K562 (cell line): ENCODE measurements around the gene WDR5B. TPM values are rescaled to one million over a fixed set of nuclear protein-coding genes. Genes with fewer than 3 reads are reported as not detected.
A peak's percentile ranks its signal among the peaks of the same experiment; 100 is the strongest.

ENCODE experiments used
- FOXP4 ChIP-seq: sonication (generic); formaldehyde crosslinking; IDR thresholded peaks from 2 replicates; pipeline ENCODE4 v1.8.0; 2022; ENCODE audit warnings: mild to moderate bottlenecking, missing genetic modification reagents, borderline replicate concordance
- IRF1 ChIP-seq: sonication (generic); formaldehyde crosslinking; IDR thresholded peaks from 2 replicates; pipeline ENCODE4 v1.8.0; 2022; ENCODE audit warnings: missing genetic modification reagents, mild to moderate bottlenecking, borderline replicate concordance
- RBM22 ChIP-seq: fragments of 200-400 bp; formaldehyde crosslinking; IDR thresholded peaks from 2 replicates; pipeline ENCODE4 v1.6.1; 2018; ENCODE audit warnings: low read length, low read depth; ENCODE audit not compliant: poor library complexity, severe bottlenecking
- SMAD4 ChIP-seq: fragments of 250-450 bp; sonication (Bioruptor Pico); conservative IDR thresholded peaks from 2 replicates; pipeline ENCODE4 v1.8.0; 2021; ENCODE audit warnings: inconsistent platforms, mild to moderate bottlenecking, moderate library complexity
- STAT5A ChIP-seq: IDR thresholded peaks from 2 replicates; pipeline ENCODE4 v1.6.1; 2012; ENCODE audit warnings: low read length, inconsistent platforms, borderline replicate concordance
- TBP ChIP-seq: optimal IDR thresholded peaks from 2 replicates; pipeline ENCODE3; 2011; ENCODE audit warnings: low read depth, low read length, improper control_type of control experiment
- TOE1 ChIP-seq, 2 experiments: fragments of 450-650 bp in 1 of 2; sonication (generic) in 1 of 2; formaldehyde crosslinking in 1 of 2; IDR thresholded peaks; 2 replicates each; pipeline versions ENCODE4 v1.7.1 to v1.8.0; 2016 to 2022; ENCODE audit warnings: borderline replicate concordance in 2 of 2, mild to moderate bottlenecking in 2 of 2, antibody characterized with exemption in 1 of 2, inconsistent platforms in 1 of 2, low read depth in 1 of 2, missing genetic modification reagents in 1 of 2, moderate library complexity in 1 of 2
- ZNF12 ChIP-seq: sonication (generic); formaldehyde crosslinking; IDR thresholded peaks from 2 replicates; pipeline ENCODE4 v1.4.0; 2020; ENCODE audit warnings: mild to moderate bottlenecking, missing genetic modification reagents
- ZNF124 ChIP-seq: sonication (generic); formaldehyde crosslinking; IDR thresholded peaks from 2 replicates; pipeline ENCODE4 v1.8.1; 2022; ENCODE audit warnings: missing genetic modification reagents
- ZNF280B ChIP-seq: fragments of 250-450 bp; sonication (Bioruptor Pico); IDR thresholded peaks from 2 replicates; pipeline ENCODE4 v1.5.1; 2021; ENCODE audit warnings: mild to moderate bottlenecking
- ZNF347 ChIP-seq: fragments of 450-650 bp; formaldehyde crosslinking; IDR thresholded peaks from 2 replicates; pipeline ENCODE4 v1.4.0; 2020; ENCODE audit warnings: low read depth, mild to moderate bottlenecking, moderate library complexity
- ZNF407 ChIP-seq: fragments of 450-650 bp; IDR thresholded peaks from 2 replicates; pipeline ENCODE4 v1.6.1; 2016; ENCODE audit warnings: low read depth
- polyA plus RNA-seq, 8 experiments: library from polyadenylated mRNA; depleted of rRNA in 4 of 8; stranded (reverse) in 5 of 8; unstranded in 3 of 8; fragments of >200 nt; fragmentation: Nextera tagmentation in 2 of 8; fragmentation: Illumina TruSeq in 1 of 8; extraction: Ambion mirVana in 2 of 8; extraction: Trizol in 1 of 8; gene quantifications; 2 replicates each; pipeline versions ENCODE4 v1.2.1 to v1.2.3, GENCODE V29; 2011 to 2014; ENCODE audit warnings: inconsistent platforms in 1 of 8, missing spikeins in 1 of 8
- total RNA-seq, 7 experiments: library from RNA; depleted of rRNA in 6 of 7; stranded (reverse); fragments of >200 nt in 6 of 7; fragmentation: Illumina TruSeq in 2 of 7; extraction: Trizol in 2 of 7; gene quantifications; 2 replicates each; pipeline versions ENCODE4 v1.2.1 to v1.2.3, GENCODE V29; 2011 to 2021; ENCODE audit warnings: low replicate concordance in 1 of 7

WDR5B gene
- total and polyA plus RNA-seq, 9 of the 15 experiments (the other 6 are each of a cell fraction or from before 2014, with no cell fraction given), result 2.8 to 10.1 (median 4.2) TPM

- TF ChIP-seq TBP (peak; percentile 81), FOXP4 (CRISPR knock-in tag) (peak; percentile 46; the same call in 1 of the 2 replicates), ZNF124 (CRISPR knock-in tag) (no peak), ZNF12 (CRISPR knock-in tag) (no peak), RBM22 (no peak), STAT5A (no peak), TOE1 (IDR thresholded peaks at IDR 0.05; ENCODE audit: borderline replicate concordance) (peak; percentile 45; the same call in 1 of the 2 replicates), TOE1 (CRISPR knock-in tag; IDR thresholded peaks at IDR 0.05; ENCODE audit: borderline replicate concordance, low read depth) (0 out of 2 replicates have a peak, but pooled peaks have one; percentile 21), ZNF347 (CRISPR knock-in tag) (no peak), ZNF407 (no peak), IRF1 (CRISPR knock-in tag) (no peak), SMAD4 (CRISPR knock-in tag) (peak; percentile 55; the same call in 1 of the 2 replicates), ZNF280B (CRISPR knock-in tag) (no peak)
Measured at GRCh38 chr3:122383771-122384697, 31.8 kb downstream of the WDR5B start, which contains the start of gene FAM162A (continued).
